Panc1 (cell line): ENCODE results near the gene CCNQ. TPM values are rescaled to one million over a fixed set of nuclear protein-coding genes. Genes with fewer than 3 reads are reported as not detected.

Experiments used
- ATAC-seq: fragments of 200-7000 bp; cut with Tn5 transposase; 2 replicates; pipeline ENCODE4 v1.9.1; 2020; ENCODE audit warnings: mild to moderate bottlenecking, moderate library complexity
- BruUV-seq: library from RNA; stranded (reverse); fragments of 400-500 nt; replicated peaks from 2 replicates; lab custom pipeline; 2021; lab: Mats Ljungman, UMichigan
- CTCF ChIA-PET: fragments of 300-600 bp; sonication (Branson Sonifier 250); formaldehyde crosslinking; loops from one replicate; lab custom pipeline; 2022; ENCODE audit warnings: antibody characterized with exemption; lab: Charles Lee
- POLR2A ChIA-PET: fragments of 300-600 bp; sonication (Branson Sonifier 250); formaldehyde crosslinking; loops from one replicate; lab custom pipeline; 2022; ENCODE audit warnings: antibody characterized with exemption; lab: Charles Lee
- DNase-seq: peaks from one replicate; pipeline ENCODE4 v3.0.0-alpha.2; 2010; ENCODE audit warnings: low read depth, low spot score
- H3K27ac ChIP-seq: 2 replicates; pipeline ENCODE4 v1.5.1; 2011; ENCODE audit warnings: mild to moderate bottlenecking, low read length, inconsistent platforms
- H3K27me3 ChIP-seq: fragments of 200-500 bp; sonication (Bioruptor generic); 2 replicates; pipeline ENCODE4 v1.6.0; 2014; ENCODE audit warnings: low read length, inconsistent platforms; ENCODE audit not compliant: control insufficient read depth, insufficient read depth
- H3K36me3 ChIP-seq: fragments of 200-500 bp; sonication (Bioruptor generic); 2 replicates; pipeline ENCODE4 v1.5.1; 2014; ENCODE audit warnings: inconsistent platforms, mild to moderate bottlenecking, low read length, moderate library complexity; ENCODE audit not compliant: control insufficient read depth, insufficient read depth
- H3K4me1 ChIP-seq: 2 replicates; pipeline ENCODE4 v1.5.1; 2011; ENCODE audit warnings: inconsistent platforms, mild to moderate bottlenecking, low read length, moderate library complexity; ENCODE audit not compliant: control insufficient read depth, insufficient read depth
- H3K4me3 ChIP-seq, 2 experiments: 2 replicates each; pipeline ENCODE4 v1.5.1; 2011 to 2012; ENCODE audit warnings: low read depth in 2 of 2, low read length in 2 of 2, mild to moderate bottlenecking in 2 of 2, inconsistent platforms in 1 of 2, moderate library complexity in 1 of 2
- H3K9me3 ChIP-seq: fragments of 200-500 bp; sonication (Bioruptor generic); 2 replicates; pipeline ENCODE4 v1.5.1; 2014; ENCODE audit warnings: low read depth, mild to moderate bottlenecking, inconsistent platforms, low read length, moderate library complexity; ENCODE audit not compliant: control insufficient read depth, insufficient read depth
- CTCF ChIP-seq: fragments of 450-650 bp; IDR thresholded peaks from 2 replicates; pipeline ENCODE4 v1.5.1; 2017; ENCODE audit warnings: mild to moderate bottlenecking
- POLR2AphosphoS5 ChIP-seq: IDR thresholded peaks from 2 replicates; pipeline ENCODE4 v1.6.1; 2012; ENCODE audit warnings: mild to moderate bottlenecking, low read depth, low read length, moderate library complexity
- REST ChIP-seq, 2 experiments: IDR thresholded peaks; 2 replicates each; pipeline ENCODE4 v1.6.1; 2011 to 2012; ENCODE audit warnings: low read depth in 2 of 2, control low read depth in 1 of 2, low read length in 1 of 2, mild to moderate bottlenecking in 1 of 2, moderate library complexity in 1 of 2; ENCODE audit not compliant: insufficient read depth in 1 of 2
- SIN3A ChIP-seq: IDR thresholded peaks from 2 replicates; pipeline ENCODE4 v1.6.1; 2012; ENCODE audit warnings: low read depth, mild to moderate bottlenecking, low read length, moderate library complexity, borderline replicate concordance; ENCODE audit not compliant: insufficient read depth
- TCF7L2 ChIP-seq: IDR thresholded peaks from 2 replicates; pipeline ENCODE4 v1.6.1; 2011; ENCODE audit warnings: mild to moderate bottlenecking, low read depth, low read length, inconsistent platforms
- in situ Hi-C: cut with HindIII; loops from 2 replicates; pipeline ENCODE4 v1.10.0; 2016; ENCODE audit warnings: low sequenced_read_pairs, low pct_unique_long_range_greater_than_20kb
- intact Hi-C: fragments of 100-400 bp; cut with micrococcal nuclease; formaldehyde crosslinking; loops from one replicate; pipeline ENCODE4 v1.10.0; 2022; ENCODE audit not compliant: unreplicated experiment
- total RNA-seq: library from RNA; stranded (reverse); gene quantifications from one replicate; pipeline ENCODE4 v1.2.1, GENCODE V29; 2021; ENCODE audit not compliant: unreplicated experiment

Gene CCNQ
- total RNA-seq, 1 experiment from 2014 or later: 42.1 TPM

GRCh38 chrX:153578200-153578835 lies 20.6 kb downstream of the CCNQ start:
- H3K4me1 ChIP-seq: no peaks in the 10 kb centered on the region; the same call in 1 of the 2 replicates
- H3K36me3 ChIP-seq: no peaks in the 10 kb centered on the region
- H3K9me3 ChIP-seq: no peaks in the 10 kb centered on the region
- H3K27ac ChIP-seq: no peak overlapping the region
- no peaks in the 10 kb centered on the region for H3K27me3 ChIP-seq
- no peak for TF ChIP-seq POLR2AphosphoS5
- TF ChIP-seq SIN3A: no peak
- no peak for TF ChIP-seq TCF7L2
- no peak for TF ChIP-seq CTCF
- TF ChIP-seq REST (IDR thresholded peaks at IDR 0.05; ENCODE audit: insufficient read depth in 1 of 2, low read depth in 2 of 2, low read length in 1 of 2): no peak
- no TSS peak for BruUV-seq
- intact Hi-C loops (no loop called here), in situ Hi-C loops (no loop called here)
- ChIA-PET CTCF (interaction anchor here (1.3 kb wide), 1 partner anchor 10 kb away, joined by 3 read pairs; no protein-coding TSS in a partner anchor), POLR2A (no interaction called here)
- DNase-seq (no peak), ATAC-seq (no peak; the same call in 1 of the 2 replicates)
- H3K4me3 ChIP-seq: no peak overlapping the region

GRCh38 chrX:153576961-153577360 lies 22.0 kb downstream of the CCNQ start:
- no peak for DNase-seq
- Histone ChIP-seq H3K36me3 (no peaks in the 10 kb centered on the region), H3K27ac (no peak overlapping the region), H3K4me1 (no peaks in the 10 kb centered on the region; the same call in 1 of the 2 replicates), H3K27me3 (no peaks in the 10 kb centered on the region), H3K9me3 (no peaks in the 10 kb centered on the region), H3K4me3 (no peak overlapping the region)
- no peak for TF ChIP-seq CTCF
- TF ChIP-seq SIN3A: no peak
- TF ChIP-seq REST (IDR thresholded peaks at IDR 0.05; ENCODE audit: insufficient read depth in 1 of 2, low read depth in 2 of 2, low read length in 1 of 2): no peak
- no peak for TF ChIP-seq POLR2AphosphoS5
- TF ChIP-seq TCF7L2: no peak
- ChIA-PET POLR2A (no interaction called here), CTCF (interaction anchor here (1.3 kb wide), 1 partner anchor 8 kb away, joined by 3 read pairs; no protein-coding TSS in a partner anchor)
- in situ Hi-C loops: no loop called here
- no peak for ATAC-seq
- no TSS peak for BruUV-seq
- intact Hi-C loops: no loop called here
